HG03045 (cell line): Measurements from ENCODE around the gene LPAR2.

ENCODE experiments used
- ATAC-seq: cut with Tn5 transposase; IDR thresholded peaks from one replicate; pipeline ENCODE4 v1.9.1; 2021; ENCODE audit warnings: mild to moderate bottlenecking, moderate library complexity; ENCODE audit not compliant: unreplicated experiment

The LPAR2 gene

GRCh38 chr19:19654441-19654840 lies 26.4 kb upstream of the LPAR2 start:
- ATAC-seq: no peak

- ATAC-seq: no peak
These were observed 25.7 kb upstream of the LPAR2 start for GRCh38 chr19:19653597-19654147.

GRCh38 chr19:19652482-19653295 lies 24.7 kb upstream of the LPAR2 start:
- ATAC-seq: no peak

- ATAC-seq: no peak
These were observed 23.1 kb upstream of the LPAR2 start for GRCh38 chr19:19651076-19651475.

GRCh38 chr19:19650331-19650730 lies 22.3 kb upstream of the LPAR2 start:
- ATAC-seq: no peak

GRCh38 chr19:19649580-19649995 lies 21.6 kb upstream of the LPAR2 start:
- no peak for ATAC-seq

GRCh38 chr19:19649155-19649554 lies 21.1 kb upstream of the LPAR2 start:
- ATAC-seq: no peak

- no peak for ATAC-seq
These were observed 19.2 kb upstream of the LPAR2 start for GRCh38 chr19:19647037-19647835.

GRCh38 chr19:19645233-19645870 lies 17.3 kb upstream of the LPAR2 start:
- no peak for ATAC-seq

- ATAC-seq: no peak
These were observed 16.0 kb upstream of the LPAR2 start for GRCh38 chr19:19644054-19644388.

- peak; percentile 66 for ATAC-seq
These were observed 15.4 kb upstream of the LPAR2 start, which contains the start of gene GMIP for GRCh38 chr19:19643158-19644053. Gene GMIP (minus strand): TSS chr19:19643657. CDS start chr19:19643529, 128 bp downstream.

- ATAC-seq: peak; percentile 8
These were observed 14.6 kb upstream of the LPAR2 start for GRCh38 chr19:19642506-19643157.

- ATAC-seq: no peak
These were observed 9.7 kb upstream of the LPAR2 start for GRCh38 chr19:19637523-19638251.

- no peak for ATAC-seq
These were observed 9.1 kb upstream of the LPAR2 start for GRCh38 chr19:19637186-19637522.

GRCh38 chr19:19636573-19637185 lies 8.7 kb upstream of the LPAR2 start:
- no peak for ATAC-seq

GRCh38 chr19:19635313-19635702 lies 7.3 kb upstream of the LPAR2 start:
- no peak for ATAC-seq

- ATAC-seq: no peak
These were observed 6.7 kb upstream of the LPAR2 start for GRCh38 chr19:19634516-19635312.
